GM21825 (cell line): ENCODE results near the gene RBMS3.
"Not testable (repeated sequence)": the region's sequence is repeated elsewhere in the genome, so short reads cannot be mapped to it uniquely, and the experiment has no call there.

Experiments used
- ATAC-seq: cut with Tn5 transposase; IDR thresholded peaks from one replicate; pipeline ENCODE4 v1.9.1; 2021; ENCODE audit warnings: mild to moderate bottlenecking, moderate library complexity; ENCODE audit not compliant: unreplicated experiment

The RBMS3 gene

DNA sequence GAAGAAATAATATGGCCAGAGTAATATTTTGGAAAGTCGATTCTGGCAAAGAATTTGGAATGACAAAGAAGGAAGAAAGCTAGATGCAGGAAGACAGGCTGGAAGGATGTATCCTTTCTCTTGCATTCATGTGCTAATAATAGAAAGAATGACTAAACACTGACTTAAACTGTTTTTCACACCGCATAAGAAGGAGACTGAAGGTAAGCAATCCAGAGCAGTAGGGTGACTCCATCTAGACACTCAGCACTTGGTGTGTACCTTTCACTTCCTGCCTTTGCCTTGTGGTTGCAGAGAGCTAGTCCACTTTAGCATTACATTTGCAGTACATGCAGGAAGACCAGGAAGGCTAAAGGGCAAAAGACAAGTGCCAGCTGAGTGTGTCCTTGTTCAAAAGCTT lies 234.6 kb downstream of the RBMS3 start:
- no peak for ATAC-seq

DNA sequence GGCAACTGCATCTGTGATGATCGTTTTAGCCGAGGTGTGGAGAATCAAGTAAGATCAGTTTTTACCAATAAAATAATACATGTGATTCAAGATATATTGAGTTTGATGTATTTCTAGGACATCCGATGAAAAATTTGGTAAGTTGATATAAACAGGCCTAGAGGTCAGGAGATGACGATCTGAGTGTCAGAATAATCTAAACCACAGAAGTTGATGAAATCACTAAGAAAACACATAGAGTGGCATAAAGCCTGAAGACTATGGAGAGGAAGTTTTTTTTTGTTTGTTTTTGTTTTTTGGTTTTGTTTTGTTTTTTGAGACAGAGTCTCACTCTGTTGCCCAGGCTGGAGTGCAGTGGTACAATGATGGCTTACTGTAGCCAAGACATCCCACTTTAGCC lies 235.3 kb downstream of the RBMS3 start:
- ATAC-seq = no peak

DNA sequence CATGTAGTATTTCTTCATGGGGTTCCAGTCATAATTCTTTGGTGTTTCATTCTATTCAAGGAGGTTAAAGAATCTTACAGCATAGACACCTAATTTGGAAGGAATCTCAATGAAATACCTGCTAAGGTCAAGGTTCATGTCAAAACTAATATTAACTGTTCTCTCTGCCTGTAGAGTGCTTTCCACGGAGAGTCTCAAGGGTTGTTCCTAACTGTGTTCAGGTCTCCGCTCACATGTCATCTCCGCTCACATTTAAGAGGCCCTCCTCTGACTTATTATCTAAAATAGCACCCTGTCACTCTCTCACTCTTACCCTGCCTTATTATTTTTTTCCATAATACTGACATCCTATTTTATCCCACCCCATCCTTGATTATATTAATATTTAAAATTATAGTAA lies 239.9 kb downstream of the RBMS3 start:
- ATAC-seq = no peak

DNA sequence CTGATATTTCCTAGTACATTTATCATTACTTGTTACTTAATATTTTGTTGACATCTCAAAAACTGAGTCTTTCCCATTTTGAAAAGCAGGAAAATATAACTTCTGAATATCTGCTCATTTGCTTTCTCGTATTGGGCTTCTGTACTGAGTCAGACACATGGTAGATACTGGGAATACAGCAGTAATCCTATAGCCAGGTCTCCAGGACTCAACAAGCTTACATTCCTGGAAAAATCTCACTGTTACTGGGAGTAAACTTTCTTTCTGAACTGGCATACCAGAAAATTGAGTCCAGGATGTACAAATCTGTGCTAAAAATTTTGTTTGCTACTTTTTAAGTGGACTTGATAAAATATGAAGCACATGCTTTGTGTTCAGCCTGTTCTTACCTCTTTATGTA lies 240.4 kb downstream of the RBMS3 start:
- no peak for ATAC-seq

DNA sequence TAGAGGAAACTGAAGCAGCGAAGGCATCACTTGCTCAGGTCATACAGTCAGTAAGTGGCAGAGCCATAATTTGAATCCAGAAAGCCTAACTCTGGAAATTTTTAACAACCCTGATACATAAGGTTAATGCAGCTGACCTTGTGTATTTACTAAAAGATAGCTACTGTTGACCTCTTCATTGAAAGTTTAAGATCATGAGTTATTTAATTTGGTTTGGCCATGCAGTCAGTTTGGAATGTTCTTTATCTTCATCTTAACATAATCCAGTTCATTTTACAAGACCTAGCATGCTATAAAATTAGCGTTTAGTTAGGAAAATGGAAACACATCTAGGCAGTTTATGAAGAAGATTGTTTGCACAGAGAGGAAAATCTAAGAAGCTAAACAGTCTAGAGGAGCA lies 240.9 kb downstream of the RBMS3 start:
- no peak for ATAC-seq

DNA sequence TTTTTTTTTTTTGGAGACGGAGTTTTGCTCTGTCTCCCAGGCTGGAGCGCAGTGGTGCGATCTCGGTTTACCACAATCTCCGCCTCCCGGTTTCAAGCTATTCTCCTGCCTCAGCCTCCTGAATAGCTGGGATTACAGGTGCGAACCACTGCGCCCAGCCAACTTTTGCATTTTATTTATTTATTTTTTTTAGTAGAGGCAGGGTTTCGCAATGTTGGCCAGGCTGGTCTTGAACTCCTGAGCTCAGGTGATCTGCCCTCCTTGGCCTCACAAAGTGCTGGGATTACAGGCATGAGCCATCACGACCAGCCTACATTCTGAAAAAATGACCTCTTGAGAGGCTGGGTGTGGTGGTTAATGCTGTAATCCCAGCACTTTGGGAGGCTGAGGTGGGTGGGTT lies 243.6 kb downstream of the RBMS3 start:
- not testable (repeated sequence) for ATAC-seq

DNA sequence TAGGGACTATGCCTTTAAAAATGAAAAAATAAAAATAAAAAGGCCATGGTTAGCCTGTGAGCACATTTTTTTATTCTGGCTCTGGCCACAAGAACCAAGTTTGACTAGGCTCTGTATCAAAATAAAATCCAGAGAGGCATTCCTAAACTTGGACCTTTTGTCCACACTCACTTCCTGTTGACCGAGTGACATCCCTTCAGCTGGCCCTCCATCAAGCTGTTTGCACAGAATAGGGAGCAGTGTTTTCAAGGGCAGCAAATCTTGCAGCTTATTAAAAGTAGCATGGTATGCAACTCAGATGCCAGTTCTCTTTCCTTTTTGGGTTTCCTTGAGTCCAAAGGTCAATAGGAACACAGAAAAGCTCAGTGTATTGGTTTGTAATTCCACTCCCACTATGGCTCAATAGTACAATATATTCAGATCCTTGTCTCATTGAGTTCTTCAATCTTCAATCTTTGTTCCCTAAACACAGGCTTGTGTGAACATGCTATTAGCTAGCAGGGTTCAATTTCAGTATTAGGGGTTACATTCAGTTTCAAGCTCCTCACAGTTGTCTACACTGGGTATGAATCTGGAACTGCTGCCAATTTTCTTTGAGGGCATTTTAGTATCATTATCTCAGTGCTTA lies 244.5 kb downstream of the RBMS3 start:
- ATAC-seq = no peak

DNA sequence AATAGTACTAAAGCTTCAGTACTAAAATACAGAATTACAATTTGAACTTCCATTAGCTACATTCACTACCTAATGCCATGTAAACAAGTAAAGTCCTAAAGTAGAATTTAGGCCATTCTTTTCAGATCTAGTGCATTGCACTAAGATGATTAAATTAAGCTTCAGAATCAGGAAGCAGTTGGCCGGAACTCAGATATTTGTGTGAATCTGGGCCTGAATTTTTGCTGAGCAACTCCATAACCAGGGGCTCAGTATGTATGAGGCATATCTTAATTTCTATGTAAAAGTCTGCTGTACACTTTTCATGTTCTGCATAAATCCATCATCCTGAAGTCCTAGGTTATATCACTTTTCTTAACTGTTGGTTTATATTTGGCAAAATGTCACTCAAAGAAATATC lies 246.4 kb downstream of the RBMS3 start:
- ATAC-seq = no peak

DNA sequence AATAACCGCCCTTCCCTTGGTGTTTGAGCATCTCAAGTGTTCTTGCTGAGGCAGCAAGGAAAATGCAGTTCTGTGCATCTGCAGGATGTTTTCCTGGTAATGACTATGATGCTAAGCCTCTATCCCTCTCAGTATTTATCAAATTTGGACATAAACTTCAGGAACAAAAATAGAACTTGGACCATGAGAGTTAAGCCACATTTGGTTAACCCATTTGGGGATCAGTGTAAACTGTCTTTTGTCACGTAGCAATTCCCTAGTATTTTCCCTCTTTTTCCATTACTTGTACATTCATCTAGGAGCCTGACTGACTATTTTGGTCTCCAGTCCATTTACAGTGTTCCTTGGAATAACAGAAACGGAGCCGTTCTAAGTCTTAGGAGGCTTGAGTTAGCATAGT lies 250.8 kb downstream of the RBMS3 start:
- ATAC-seq = no peak

DNA sequence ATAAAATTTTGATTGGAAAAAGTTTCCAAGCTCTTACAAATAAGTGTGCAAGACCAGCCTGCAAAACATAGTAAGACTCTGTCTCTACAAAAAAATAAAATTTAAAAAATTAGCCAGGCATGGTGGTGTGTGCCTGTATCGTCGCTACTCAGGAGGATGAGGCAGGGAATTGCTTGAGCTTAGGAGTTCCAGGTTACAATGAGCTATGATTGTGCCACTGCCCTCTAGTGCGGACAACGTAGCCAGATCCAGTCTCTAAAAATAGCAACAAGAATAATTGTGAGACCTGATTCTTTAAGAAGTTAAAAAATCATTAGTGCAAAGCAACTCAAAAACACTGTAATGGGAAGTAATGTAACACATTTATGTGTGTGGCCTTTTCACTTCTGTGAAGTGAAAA lies 251.6 kb downstream of the RBMS3 start:
- no peak for ATAC-seq

DNA sequence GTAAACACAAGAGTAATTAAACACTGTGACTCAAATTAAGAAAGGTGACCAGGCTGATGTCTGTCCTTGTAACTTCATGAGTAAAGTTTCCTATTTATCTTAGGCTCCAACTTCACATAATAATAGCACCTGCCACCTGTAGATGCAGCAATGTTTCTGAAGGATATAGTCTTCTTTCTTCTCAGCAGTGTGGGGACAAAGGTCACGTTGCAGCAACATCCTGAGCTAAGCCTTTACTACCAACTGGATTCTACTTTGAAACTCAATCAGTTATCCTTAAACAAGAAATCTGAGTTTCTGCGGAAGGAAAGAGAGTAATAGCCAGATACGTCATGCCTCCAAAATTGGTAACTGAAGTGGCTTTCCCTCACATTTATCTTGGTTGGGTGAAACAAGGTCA lies 253.1 kb downstream of the RBMS3 start:
- no peak for ATAC-seq

DNA sequence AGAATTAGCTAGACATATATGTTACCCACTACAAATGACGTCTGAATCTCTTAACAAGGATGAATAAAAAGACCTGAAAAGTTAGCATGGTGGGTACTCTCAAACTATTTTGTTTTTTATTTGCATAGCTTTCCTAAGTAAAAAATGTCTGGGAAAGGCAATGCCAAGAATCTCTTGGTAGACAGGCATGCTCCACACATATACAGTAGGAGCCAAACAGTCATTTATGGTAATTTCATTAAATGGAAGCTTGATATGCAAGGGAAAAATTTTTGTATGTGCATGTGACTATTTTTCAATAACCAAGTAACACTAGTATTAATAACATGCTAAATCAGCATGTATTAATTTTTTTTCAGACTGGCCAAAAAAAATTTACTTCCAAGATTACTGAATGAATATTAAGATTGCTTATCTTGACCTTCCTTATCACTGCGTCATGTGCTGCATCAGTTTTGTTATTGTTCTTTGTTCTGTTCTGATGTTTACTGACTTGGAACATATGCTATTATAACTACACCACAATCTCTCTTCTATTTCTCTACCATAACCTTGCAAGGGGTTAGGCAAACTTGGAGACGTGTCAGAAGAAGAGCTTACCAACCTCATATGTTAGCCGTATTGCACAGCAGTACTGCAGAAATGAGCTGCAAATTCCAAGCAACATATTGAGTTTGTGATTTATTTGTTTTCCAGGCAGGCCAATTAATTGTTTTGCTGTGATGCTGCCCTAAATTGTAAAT lies 255.3 kb downstream of the RBMS3 start:
- no peak for ATAC-seq

DNA sequence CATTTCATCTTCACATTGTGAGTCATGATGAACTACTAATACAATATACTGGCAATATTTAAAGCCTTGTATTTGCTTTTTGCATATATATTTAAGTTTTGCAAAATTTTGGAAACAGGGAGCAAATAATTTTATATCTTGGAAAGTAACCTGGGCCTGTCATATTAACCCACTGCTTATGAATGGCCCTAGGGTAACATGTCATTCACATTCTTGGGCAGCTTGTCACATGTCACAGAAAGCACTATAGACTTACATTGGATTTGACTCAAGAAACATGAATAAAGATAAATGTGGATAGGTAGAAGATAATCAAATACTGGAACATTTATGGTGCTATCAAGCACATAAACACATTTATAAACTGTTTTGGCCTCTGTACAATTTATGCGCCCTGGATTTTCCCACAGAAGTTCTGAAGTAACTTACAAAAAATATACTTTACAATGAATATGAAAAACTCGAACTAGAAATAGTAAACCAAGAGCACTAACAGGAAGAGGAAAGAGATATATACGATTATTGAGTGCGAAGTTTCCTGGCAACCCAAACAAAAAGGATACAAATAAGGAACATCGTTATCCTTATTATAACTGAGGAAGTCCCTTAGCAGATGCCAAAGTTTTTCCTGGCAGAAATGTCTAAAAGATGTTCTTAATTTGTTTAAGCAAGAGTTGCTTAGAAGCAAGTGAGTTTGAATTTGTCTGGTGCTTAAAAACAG lies 257.2 kb downstream of the RBMS3 start:
- no peak for ATAC-seq

DNA sequence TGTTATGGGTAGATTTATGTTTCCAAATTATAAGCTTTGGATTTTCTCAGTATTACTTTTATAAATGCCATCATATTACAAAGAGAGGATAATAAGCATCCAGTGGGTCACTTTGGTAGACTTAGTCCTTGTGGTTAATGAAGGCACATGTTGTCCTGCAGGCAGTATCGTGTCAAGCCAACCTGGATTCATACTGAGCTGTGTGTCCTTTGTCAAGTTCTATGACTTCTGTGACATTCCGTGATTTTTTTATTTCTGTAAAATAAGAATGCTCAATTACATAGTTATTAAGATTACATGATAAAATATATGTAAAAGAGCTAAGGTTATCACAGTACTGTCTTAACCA lies 257.7 kb downstream of the RBMS3 start:
- no peak for ATAC-seq

DNA sequence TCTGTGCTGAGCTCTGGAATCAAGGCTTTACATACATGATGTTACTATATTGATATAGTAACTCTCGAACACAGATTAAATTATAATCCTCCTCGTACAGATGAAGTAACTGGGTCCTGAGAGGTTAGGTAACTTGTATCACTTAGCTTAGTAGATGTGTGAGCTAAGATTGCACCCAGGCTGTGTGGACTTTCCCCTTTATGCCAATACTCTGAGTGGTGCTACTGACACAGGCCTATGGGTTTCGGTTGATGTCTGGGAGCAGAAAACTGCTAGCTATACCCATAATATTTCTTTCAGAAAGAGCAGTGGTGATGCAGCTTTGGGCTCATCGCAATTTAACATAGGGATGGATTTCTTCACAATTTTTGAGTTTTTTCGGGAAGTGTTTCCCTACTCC lies 259.7 kb downstream of the RBMS3 start:
- ATAC-seq = no peak

DNA sequence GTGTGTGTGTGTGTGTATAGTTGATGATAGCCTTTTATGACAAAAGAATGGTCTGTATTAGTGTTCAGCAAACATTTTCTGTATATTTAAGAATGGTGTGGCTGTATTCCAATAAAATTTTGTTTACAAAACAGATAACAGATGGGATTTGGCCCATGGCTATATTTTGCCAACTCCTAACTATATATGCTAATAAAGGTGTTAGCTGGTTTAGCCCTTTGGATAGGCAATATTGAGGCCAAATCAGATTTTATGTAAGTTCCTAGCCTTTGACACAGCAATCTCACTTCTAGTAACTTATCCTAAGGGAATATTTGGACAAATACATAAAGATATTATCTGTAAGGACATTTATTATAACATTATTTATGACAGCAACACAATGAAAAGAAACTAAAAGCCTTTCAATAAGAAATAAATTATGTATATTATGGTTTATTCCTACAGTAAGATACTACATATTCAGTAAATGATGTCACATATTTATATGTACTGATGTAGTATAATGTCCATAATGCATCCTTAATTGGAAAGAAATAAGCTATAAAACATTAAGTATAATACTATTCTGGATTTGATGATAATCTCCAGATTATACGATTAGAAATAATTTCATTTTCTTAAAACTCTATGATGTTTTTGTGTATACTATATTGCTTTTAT lies 264.0 kb downstream of the RBMS3 start:
- no peak for ATAC-seq

DNA sequence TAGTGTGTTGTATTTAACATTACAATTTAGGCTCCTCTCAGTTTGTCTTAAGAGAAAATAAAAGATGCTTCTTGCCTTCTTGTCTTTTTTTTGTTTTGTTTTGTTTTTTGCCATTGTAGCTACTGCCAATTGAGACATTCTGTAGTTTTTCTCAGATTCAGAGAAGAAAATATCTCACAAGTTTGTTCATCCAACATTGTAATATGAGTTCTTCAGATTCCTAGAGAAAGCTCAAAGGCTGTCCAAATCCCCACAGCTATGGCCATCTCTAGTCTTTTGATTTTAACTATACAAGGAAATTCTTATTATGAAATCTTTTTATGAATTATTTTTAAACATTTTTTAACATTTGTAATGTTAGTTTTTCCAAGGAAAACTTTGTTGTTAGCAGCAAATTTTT lies 264.7 kb downstream of the RBMS3 start:
- no peak for ATAC-seq

DNA sequence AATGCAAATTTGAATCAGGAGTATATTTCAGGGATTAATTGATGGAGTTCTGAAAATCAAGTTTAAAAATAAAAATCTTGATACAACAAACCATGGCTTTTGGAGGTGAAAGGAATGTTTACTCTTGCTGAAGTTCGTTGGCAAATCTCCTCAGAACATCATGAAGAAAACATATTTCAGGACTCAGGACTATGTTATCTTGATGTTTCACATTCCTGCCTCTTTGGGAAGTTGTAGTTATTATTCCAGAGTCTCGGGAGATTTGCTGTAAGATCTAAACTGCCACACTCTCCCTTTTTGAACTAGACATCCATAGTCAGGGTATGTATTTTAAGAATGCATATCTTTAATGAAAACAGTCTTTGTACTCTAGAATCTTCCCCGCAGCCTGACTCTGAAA lies 271.2 kb downstream of the RBMS3 start:
- no peak for ATAC-seq

DNA sequence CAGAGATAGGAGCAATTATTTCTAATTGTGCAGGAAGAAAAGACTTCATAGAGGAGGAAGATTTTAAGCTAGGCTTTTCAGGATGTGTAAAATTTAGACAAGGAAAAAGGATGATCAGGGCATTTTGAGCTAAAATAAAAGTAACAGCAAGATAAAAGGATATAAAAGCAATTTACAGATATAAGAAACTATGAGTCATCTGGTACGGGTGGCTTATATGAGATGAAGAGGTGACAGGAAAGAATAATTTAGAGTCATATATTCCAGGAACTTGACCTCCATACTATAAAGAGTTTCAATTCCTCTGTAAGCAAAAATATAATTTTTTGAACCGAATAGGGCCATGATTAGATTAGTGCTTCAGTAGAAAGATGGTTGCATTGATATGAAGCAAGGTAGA lies 273.7 kb downstream of the RBMS3 start:
- no peak for ATAC-seq

DNA sequence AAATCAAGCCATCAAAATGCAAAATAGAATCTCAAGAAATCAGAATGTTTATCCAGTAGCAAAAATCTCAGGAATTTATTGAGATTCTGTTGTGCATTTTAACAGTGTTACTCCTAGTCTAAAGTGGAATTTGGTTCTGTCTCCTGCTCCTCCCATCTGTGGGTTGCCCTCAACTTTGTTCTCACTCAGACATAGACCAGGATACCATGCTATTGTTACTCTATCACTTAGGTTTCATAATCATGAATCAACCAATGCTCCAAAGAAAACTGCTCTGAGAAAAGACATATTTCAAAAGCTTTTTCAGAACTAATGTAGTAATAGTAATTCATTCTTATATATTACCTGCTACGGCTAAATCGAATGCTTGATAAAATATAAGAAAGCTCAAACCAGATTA lies 274.7 kb downstream of the RBMS3 start:
- ATAC-seq = no peak

DNA sequence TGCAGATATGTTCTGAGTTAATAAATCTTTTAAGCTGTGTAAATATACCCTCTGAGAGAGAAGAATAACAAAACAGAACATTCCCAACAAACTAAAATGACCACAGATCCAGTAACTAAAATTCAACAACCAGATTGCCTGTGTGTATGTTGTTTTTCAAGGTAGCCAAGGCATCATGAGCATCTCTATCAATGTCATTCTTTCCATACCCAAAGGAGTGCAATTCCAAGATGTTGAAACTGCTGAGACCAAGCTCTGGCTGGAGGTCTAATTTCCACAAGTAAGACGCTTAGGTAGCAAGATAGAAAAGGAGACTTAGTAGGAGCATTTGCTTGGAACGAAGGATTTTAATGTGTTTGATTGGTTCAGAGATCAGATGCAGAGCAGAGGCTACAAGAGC lies 276.3 kb downstream of the RBMS3 start:
- no peak for ATAC-seq

DNA sequence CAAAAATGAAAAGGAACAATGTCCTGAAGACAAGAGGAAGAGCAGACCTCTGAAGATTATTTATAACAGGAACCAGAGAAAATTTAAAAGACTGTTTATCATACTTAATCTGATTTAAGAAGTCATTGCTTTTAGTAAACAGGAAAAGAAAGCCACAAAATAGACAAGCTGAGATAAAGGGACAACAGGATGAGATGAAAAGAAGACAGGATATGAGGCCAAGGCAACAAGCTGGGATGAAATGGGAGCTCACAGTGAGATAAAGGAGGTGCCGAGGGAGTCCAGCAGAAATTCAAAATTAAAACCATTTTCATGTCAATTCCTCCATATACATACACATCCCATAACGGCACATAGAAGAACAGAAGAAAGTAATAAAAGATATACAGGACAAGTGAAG lies 277.0 kb downstream of the RBMS3 start:
- ATAC-seq = no peak
